GM19324 (cell line): ENCODE data around the gene LYAR.
"Not testable (repeated sequence)": the region's sequence is repeated elsewhere in the genome, so short reads cannot be mapped to it uniquely, and the experiment has no call there.

Experiments used
- ATAC-seq: cut with Tn5 transposase; IDR thresholded peaks from one replicate; pipeline ENCODE4 v1.9.1; 2021; ENCODE audit warnings: mild to moderate bottlenecking, moderate library complexity; ENCODE audit not compliant: unreplicated experiment, low FRiP score

LYAR gene

GRCh38 chr4:4269331-4269731 lies 20.6 kb downstream of the LYAR start:
- ATAC-seq: no peak

DNA sequence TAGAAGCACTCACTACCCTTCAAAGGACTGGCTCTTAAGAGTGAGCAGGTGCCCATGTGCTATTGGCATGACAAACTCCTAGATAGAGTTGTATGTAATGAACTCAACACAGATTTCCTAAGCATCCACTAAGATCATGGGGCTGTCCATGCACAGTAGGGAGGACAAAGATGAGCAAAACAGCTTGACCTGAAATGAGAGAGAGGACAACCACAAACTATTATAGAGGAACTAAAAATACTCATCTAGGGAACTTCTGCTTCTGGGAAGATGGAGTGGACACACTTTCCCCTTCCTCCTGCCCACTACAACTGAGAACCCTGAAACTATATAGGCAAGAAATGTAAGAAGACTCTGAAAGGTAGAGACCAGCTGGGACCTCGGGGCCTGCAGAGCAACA lies 21.2 kb downstream of the LYAR start:
- no peak for ATAC-seq

GRCh38 chr4:4267981-4268380 lies 22.0 kb downstream of the LYAR start:
- ATAC-seq: no peak

DNA sequence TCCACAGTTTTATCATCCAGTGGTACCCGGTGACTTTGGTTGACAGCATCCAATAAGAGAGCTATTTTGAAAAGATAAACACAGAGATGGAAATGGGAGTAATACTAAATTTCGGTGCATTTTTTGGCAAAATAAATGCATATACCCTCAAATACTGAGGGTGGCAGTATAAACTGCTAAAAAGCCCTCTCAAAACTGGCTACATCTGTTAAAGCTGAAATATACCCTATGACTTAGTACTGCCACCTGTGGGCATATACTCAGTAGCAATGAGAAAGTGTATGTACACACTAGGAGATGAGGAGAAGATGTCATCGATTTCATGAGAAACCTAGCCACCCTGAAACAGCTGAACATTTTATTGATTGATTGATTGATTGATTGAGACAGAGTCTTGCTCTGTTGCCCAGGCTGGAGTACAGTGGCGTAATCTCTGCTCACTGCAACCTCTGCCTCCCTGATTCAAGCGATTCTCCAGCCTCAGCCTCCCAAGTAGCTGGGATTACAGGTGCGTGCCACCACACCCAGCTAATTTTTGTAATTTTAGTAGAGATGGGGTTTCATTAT lies 29.7 kb downstream of the LYAR start:
- no peak for ATAC-seq

- no peak for ATAC-seq
Observed at GRCh38 chr4:4259484-4260100, 30.4 kb downstream of the LYAR start.

GRCh38 chr4:4257705-4258104 lies 32.2 kb downstream of the LYAR start:
- not testable (repeated sequence) for ATAC-seq

DNA sequence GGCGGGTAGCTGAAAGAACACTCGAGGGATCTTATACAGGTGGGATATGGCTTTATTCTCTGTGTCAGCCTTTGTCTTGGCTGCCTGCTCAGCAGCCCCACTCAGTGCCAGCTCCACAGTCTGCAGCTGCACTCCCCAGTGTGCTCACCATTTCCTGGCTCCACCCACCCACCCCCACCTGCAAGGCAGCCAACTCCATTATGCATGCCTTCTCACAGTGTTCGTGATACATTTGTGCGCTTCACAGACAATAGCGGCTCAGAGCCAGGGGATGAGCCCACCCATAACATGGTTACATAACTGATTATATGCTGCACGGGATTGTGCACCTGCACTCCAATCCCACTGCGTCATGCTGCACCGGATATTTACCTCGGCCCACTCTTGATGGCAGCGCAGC lies 33.2 kb downstream of the LYAR start:
- ATAC-seq: no peak

DNA sequence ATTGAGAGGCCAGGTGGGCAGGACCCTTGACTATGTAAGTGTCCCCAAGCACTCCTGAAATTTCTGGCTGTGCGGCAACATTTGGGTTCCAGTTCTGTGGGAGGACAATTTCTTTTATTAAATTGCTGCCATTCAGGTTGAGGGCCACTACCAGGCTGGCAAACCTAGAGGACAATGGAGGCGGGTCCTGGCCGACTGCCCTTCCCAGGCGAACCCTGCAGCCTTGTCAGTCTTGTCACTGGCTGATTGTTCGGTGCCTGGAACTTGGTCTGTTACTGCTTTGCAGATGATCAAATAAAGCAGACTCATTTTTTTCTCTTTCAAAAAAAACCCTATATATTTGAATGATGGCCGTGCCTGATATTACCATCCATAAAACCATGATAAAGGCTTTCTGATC lies 35.3 kb downstream of the LYAR start:
- no peak for ATAC-seq

DNA sequence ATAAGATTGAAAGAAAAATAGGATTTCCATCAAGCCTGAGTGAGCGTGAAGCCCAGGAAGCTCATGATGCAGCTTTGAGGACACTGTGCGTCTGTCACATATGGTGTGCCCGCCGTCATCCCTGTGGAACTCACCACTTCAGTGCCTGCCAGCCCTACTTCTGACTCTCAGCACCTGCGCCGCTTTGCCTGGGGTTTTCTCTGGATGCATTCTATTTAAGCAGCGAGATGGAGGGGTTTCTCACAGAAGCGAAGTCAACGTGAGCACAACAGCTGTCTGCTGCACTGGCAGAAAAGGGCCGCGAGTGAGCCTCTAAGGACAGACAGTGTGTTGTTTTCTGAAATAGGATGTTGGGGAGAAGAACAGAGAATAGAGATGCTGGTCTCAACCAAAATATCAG lies 35.8 kb downstream of the LYAR start:
- ATAC-seq: no peak

- ATAC-seq: no peak
Observed at GRCh38 chr4:4249866-4250265, 40.1 kb downstream of the LYAR start.

GRCh38 chr4:4249342-4249741 lies 40.6 kb downstream of the LYAR start:
- not testable (repeated sequence) for ATAC-seq

DNA sequence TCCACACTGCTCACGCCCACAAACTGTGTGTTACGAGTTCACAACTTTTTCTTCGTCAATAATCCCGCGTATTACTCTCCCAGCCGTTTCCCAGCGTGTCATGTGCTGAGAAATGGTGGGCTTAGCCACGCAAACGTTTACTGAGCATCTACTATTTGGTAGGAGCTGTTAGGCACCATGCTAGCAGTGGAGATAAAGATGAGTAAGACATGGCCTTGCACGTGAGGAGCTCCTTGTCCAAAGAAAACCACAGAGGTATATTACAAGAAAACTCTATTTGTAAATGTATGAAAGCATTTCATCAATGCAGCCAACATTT lies 41.1 kb downstream of the LYAR start:
- ATAC-seq: no peak

- peak; percentile 98 for ATAC-seq
Observed at GRCh38 chr4:4248029-4248884, 41.7 kb downstream of the LYAR start, which contains the start of gene TMEM128. TMEM128 (minus strand) TSS chr4:4248223; CDS start chr4:4248202, 21 bp downstream.

DNA sequence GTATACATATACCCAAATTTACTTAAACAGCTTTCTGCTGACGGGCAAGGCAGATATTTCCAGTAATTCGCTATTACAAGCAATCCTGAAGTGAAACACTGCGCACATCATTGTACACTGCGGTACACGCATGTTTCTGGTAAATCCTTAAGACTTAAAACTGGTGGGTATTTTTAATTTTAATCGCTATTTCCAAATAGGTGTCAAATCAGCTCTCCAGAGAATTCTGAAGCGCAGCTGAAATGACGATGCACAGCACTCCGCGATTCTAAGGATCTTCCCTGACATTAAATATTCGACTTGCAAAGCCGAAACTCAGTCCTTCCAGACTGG lies 42.3 kb downstream of the LYAR start:
- no peak for ATAC-seq

DNA sequence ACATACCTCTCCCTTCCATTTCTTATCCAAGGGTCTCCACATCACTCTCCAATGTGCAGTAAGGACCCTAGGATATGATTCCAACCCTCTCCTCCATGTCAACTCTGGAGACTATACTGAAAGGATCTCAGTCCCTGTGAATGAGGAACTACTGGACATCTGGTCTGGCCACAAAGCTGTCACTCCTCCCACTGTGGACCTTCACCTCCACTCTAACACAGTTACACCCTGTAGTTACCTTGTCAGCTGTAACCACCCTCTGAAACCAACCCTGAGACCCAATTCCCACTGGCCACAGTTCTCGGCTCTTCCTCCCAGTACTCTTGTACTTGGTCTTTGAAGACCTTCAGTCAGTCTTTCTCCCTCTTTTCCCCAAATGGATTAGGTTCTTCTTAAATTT lies 44.8 kb downstream of the LYAR start:
- no peak for ATAC-seq

- ATAC-seq: not testable (repeated sequence)
Observed at GRCh38 chr4:4239551-4239950, 50.4 kb downstream of the LYAR start.

DNA sequence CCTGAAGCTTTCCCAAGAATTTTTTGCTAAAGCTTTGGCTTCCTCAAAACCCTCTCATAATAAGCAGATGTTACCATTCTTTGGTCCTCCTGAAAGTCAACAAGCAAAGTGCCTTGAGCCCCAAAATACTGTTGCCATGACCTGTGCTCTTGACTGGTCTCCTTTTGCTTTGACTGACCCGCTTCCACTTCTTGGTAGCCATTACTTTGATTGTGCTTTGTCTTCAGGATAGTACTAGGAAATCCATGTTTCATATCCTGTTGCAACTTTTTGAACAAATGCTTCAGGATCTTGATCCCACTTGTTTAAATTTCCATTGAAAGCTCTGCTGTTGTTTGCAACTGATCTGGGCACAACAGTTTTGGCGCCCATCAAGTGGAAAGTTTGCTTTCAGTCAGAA lies 56.3 kb downstream of the LYAR start:
- ATAC-seq: no peak

GRCh38 chr4:4228356-4228668 lies 61.6 kb downstream of the LYAR start:
- ATAC-seq: no peak

DNA sequence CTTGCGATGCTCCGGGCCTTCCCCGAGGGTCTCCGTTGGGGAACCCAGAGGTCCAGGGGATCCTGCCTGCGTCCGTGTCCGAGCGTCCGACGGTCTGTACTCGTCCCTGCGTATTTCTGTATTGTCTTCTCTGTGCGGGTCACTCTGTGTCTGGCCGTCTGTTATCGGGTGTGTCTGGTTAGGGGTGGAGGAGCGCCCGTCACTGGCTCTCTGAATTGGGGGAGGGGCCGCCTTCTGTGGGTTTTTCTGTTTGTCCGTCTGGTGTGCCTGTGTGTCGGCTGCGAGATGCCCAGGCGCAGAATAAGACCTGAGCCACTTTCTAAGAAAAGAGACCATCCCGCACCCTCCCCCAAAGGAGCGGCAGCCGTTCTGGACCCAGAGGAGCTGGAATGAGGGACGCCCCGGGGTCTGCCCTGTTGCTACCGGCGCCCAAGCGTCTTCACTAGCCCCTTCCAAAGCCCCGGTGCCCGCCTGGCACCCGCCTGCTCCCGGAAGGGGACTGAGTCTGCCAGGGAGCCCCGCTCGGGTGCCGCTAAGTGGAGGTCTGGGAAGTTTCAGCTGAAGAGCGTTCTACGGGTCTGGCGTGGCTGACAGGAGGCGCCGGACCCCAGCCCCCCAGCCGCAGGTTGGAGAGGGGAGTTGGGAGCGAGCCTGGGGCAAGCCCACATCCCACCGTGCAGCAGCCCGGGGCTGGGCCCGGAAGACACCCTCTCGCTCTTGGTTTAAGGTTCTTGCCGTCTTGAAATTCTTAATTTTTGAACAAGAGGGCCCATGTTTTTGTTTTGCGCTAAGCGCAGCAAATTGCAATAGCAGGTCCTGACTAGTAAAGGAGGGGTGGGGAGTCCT lies 62.2 kb downstream of the LYAR start:
- no peak for ATAC-seq

GRCh38 chr4:4226606-4227438 lies 63.1 kb downstream of the LYAR start, which contains the start of gene OTOP1:
OTOP1 (minus strand) TSS chr4:4226929; CDS start chr4:4226864, 65 bp downstream.
- ATAC-seq: no peak
